Naive thymus-derived CD4-positive, alpha-beta T cell (primary cell): ENCODE data around the gene VDR. TPM values are rescaled to one million over a fixed set of nuclear protein-coding genes. Genes with fewer than 3 reads are reported as not detected.
A peak's percentile ranks its signal among the peaks of the same experiment; 100 is the strongest.

Experiments used
- ATAC-seq: fragments of 150-1000 bp; cut with Tn5 transposase; 2 replicates; pipeline ENCODE4 v1.10.0; 2021; ENCODE audit warnings: mild to moderate bottlenecking, moderate library complexity
- CTCF ChIA-PET: fragments of 350-600 bp; sonication (Branson Sonifier 250); formaldehyde crosslinking; loops from one replicate; lab custom pipeline; 2021; ENCODE audit warnings: antibody characterized with exemption; lab: Charles Lee
- POLR2A ChIA-PET: fragments of 350-600 bp; sonication (Branson Sonifier 250); formaldehyde crosslinking; loops from one replicate; lab custom pipeline; 2021; ENCODE audit warnings: antibody characterized with exemption, inconsistent platforms; lab: Charles Lee
- DNase-seq, 9 donors: peaks; one replicate each; pipeline versions ENCODE4 v3.0.0 to v3.0.0-alpha.2; 2020 to 2022; ENCODE audit warnings: mixed read lengths in 1 of 9
- H3K27ac ChIP-seq: one replicate; pipeline ENCODE4 v1.7.0; 2013; ENCODE audit warnings: mild to moderate bottlenecking, low read depth, low read length, moderate library complexity
- H3K27me3 ChIP-seq, 2 donors: one replicate each; pipeline ENCODE4 v1.7.0; 2013; ENCODE audit warnings: low read length in 2 of 2, mild to moderate bottlenecking in 2 of 2, moderate library complexity in 2 of 2; ENCODE audit not compliant: control insufficient read depth in 2 of 2, insufficient read depth in 2 of 2
- H3K36me3 ChIP-seq, 3 experiments: 1 replicate in 2 of 3; 2 replicates in 1 of 3; pipeline ENCODE4 v1.7.0; 2013; ENCODE audit warnings: low read length in 3 of 3, mild to moderate bottlenecking in 3 of 3, moderate library complexity in 1 of 3; ENCODE audit not compliant: insufficient read depth in 3 of 3, control insufficient read depth in 2 of 3
- H3K4me1 ChIP-seq, 2 donors: one replicate each; pipeline ENCODE4 v1.7.0; 2013; ENCODE audit warnings: low read length in 2 of 2, mild to moderate bottlenecking in 2 of 2, moderate library complexity in 1 of 2; ENCODE audit not compliant: control insufficient read depth in 2 of 2, insufficient read depth in 2 of 2
- H3K4me3 ChIP-seq: 2 replicates; pipeline ENCODE4 v1.7.0; 2013; ENCODE audit warnings: mild to moderate bottlenecking, low read length
- H3K9me3 ChIP-seq, 3 experiments: 1 replicate in 2 of 3; 2 replicates in 1 of 3; pipeline ENCODE4 v1.7.0; 2013; ENCODE audit warnings: low read length in 3 of 3; ENCODE audit not compliant: control insufficient read depth in 2 of 3
- H3K27ac Mint-ChIP-seq, 9 donors: one replicate each; pipeline ENCODE4 v1.8.0; 2020 to 2022; ENCODE audit warnings: mixed read lengths in 9 of 9, mild to moderate bottlenecking in 8 of 9, moderate library complexity in 5 of 9, inconsistent platforms in 2 of 9
- H3K27me3 Mint-ChIP-seq, 5 donors: one replicate each; pipeline ENCODE4 v1.8.0; 2021 to 2022; ENCODE audit warnings: mixed read lengths in 5 of 5, mild to moderate bottlenecking in 1 of 5
- H3K36me3 Mint-ChIP-seq, 5 donors: one replicate each; pipeline ENCODE4 v1.8.0; 2020 to 2022; ENCODE audit warnings: mixed read lengths in 5 of 5, mild to moderate bottlenecking in 3 of 5, inconsistent platforms in 1 of 5
- H3K4me1 Mint-ChIP-seq, 7 donors: one replicate each; pipeline ENCODE4 v1.8.0; 2020 to 2022; ENCODE audit warnings: mixed read lengths in 7 of 7, mild to moderate bottlenecking in 3 of 7, inconsistent platforms in 1 of 7
- H3K4me3 Mint-ChIP-seq, 10 donors: one replicate each; pipeline ENCODE4 v1.8.0; 2020 to 2022; ENCODE audit warnings: mild to moderate bottlenecking in 10 of 10, mixed read lengths in 10 of 10, moderate library complexity in 6 of 10, inconsistent platforms in 2 of 10
- H3K9me3 Mint-ChIP-seq, 11 donors: one replicate each; pipeline ENCODE4 v1.8.0; 2020 to 2022; ENCODE audit warnings: mixed read lengths in 11 of 11, mild to moderate bottlenecking in 4 of 11, inconsistent platforms in 1 of 11, moderate library complexity in 1 of 11
- intact Hi-C, 2 donors: fragments of 100-400 bp; cut with micrococcal nuclease; formaldehyde crosslinking; loops; one replicate each; pipeline ENCODE4 v1.15.1; 2023
- polyA plus RNA-seq, 2 donors: library from polyadenylated mRNA; unstranded; fragments of 300-500 nt; fragmentation: Illumina TruSeq; gene quantifications; one replicate each; pipeline ENCODE4 v1.2.3, GENCODE V29; 2021
- total RNA-seq, 6 experiments: library from RNA in 5 of 6; stranded (reverse) in 5 of 6; gene quantifications; 1 replicate in 5 of 6; 2 replicates in 1 of 6; pipeline ENCODE4 v1.2.3 and lab custom pipeline; 2021 to 2026

VDR gene
- total and polyA plus RNA-seq, 7 experiments from 2014 or later: 0.11 to 82.6 (median 2.5) TPM

DNA sequence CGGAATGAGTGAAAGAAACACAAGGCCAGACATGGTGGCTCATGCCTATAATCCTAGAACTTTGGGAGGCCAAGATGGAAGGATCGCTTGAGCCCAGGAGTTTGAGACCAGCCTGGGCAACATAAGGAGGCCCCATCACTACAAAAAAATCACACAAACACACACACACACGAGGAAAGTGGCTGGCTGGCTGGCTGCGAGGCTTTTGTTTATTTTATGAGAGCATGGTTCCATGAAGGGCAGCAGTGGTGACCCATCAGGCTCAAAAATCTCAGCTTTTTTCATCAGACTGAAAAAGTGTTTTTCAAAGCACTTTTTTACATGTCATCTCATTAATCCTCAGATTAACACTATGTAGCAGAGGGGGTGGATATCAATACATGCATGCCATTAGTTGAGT, 27.7 kb downstream of the VDR start:
- no peak overlapping the region for H3K27ac ChIP-seq
- no peak for DNase-seq
- CTCF ChIA-PET: no interaction called here
- Mint-ChIP-seq H3K27me3 (no peaks in the 10 kb centered on the region), H3K4me1 (peaks cover 4 to 70% (median 10%) of the 10 kb centered on the region in 7 donors), H3K36me3 (peaks cover 0 to 76% (median 6%) of the 10 kb centered on the region in 5 donors), H3K4me3 (peak overlapping the region in 1 of 10 donors; percentile 21), H3K9me3 (peaks cover 0 to 3% (median 0%) of the 10 kb centered on the region in 11 donors), H3K27ac (peak overlapping the region in 1 of 9 donors; percentile 59)
- intact Hi-C loops: no loop called here
- no peaks in the 10 kb centered on the region for H3K36me3 ChIP-seq
- no peaks in the 10 kb centered on the region for H3K9me3 ChIP-seq
- no peak for ATAC-seq
- POLR2A ChIA-PET: no interaction called here
- no peaks in the 10 kb centered on the region for H3K27me3 ChIP-seq
- H3K4me1 ChIP-seq: peaks cover 0 to 6% of the 10 kb centered on the region in 2 donors
- H3K4me3 ChIP-seq: no peak overlapping the region

- Mint-ChIP-seq H3K27me3 (no peaks in the 10 kb centered on the region), H3K27ac (peak overlapping the region in 1 of 9 donors; percentile 63), H3K4me1 (peaks cover 0 to 70% (median 5%) of the 10 kb centered on the region in 7 donors), H3K36me3 (peaks cover 0 to 77% (median 6%) of the 10 kb centered on the region in 5 donors), H3K9me3 (peaks cover 0 to 3% (median 0%) of the 10 kb centered on the region in 11 donors), H3K4me3 (peak overlapping the region in 1 of 10 donors; percentile 41)
- ChIA-PET CTCF (no interaction called here), POLR2A (no interaction called here)
- no peak for ATAC-seq
- no peak overlapping the region for H3K27ac ChIP-seq
- intact Hi-C loops: no loop called here
- H3K36me3 ChIP-seq: no peaks in the 10 kb centered on the region
- no peaks in the 10 kb centered on the region for H3K4me1 ChIP-seq
- no peaks in the 10 kb centered on the region for H3K9me3 ChIP-seq
- no peaks in the 10 kb centered on the region for H3K27me3 ChIP-seq
- H3K4me3 ChIP-seq: no peak overlapping the region
- DNase-seq: no peak
Measured at GRCh38 chr12:47876440-47876960, 28.3 kb downstream of the VDR start.

GRCh38 chr12:47875746-47876439, 28.9 kb downstream of the VDR start:
- intact Hi-C loops: no loop called here
- H3K27me3 Mint-ChIP-seq: no peaks in the 10 kb centered on the region

DNA sequence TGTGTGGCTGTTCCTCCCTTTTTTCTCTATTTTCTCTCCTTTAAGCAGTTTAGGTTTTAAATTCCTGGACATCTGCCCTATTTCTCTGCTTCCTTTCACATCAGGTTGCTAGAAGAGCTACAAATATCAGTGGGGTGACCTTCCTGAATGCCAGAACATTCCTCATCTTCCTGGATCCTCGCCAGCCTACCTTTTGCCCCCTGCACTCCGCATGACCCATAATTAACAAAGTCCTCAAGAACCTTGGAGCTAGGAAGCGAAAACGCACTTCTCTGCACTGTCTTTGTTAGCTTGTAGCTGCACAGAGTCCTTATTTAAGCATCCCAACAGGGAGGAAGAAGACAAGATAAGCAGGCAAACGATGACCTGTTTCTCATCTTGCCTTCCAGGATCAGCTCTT, 30.5 kb downstream of the VDR start:
- Histone ChIP-seq H3K4me1 (no peaks in the 10 kb centered on the region), H3K27ac (no peak overlapping the region), H3K36me3 (no peaks in the 10 kb centered on the region), H3K4me3 (no peak overlapping the region), H3K27me3 (no peaks in the 10 kb centered on the region), H3K9me3 (no peaks in the 10 kb centered on the region)
- peaks cover 0 to 76% (median 0%) of the 10 kb centered on the region in 7 donors for H3K4me1 Mint-ChIP-seq
- H3K36me3 Mint-ChIP-seq: peaks cover 0 to 79% (median 6%) of the 10 kb centered on the region in 5 donors
- ATAC-seq (no peak), DNase-seq (no peak)
- H3K27me3 Mint-ChIP-seq: no peaks in the 10 kb centered on the region
- peaks cover 0 to 3% (median 0%) of the 10 kb centered on the region in 11 donors for H3K9me3 Mint-ChIP-seq
- H3K27ac Mint-ChIP-seq: peak overlapping the region in 1 of 9 donors; percentile 24
- no peak overlapping the region for H3K4me3 Mint-ChIP-seq
- ChIA-PET CTCF (interaction anchor here (1.3 kb wide), 1 partner anchor 9 kb away, joined by 4 read pairs; no protein-coding TSS in a partner anchor), POLR2A (interaction anchor here (1.5 to 2.1 kb wide), 2 partner anchors 9 to 13 kb away, joined by 6 to 10 read pairs; no protein-coding TSS in a partner anchor)
- intact Hi-C loops: no loop called here

More at GRCh38 chr12:47875746-47876439, 28.9 kb downstream of the VDR start:
- peak overlapping the region in 1 of 10 donors; percentile 41 for H3K4me3 Mint-ChIP-seq
- Histone ChIP-seq H3K4me1 (no peaks in the 10 kb centered on the region), H3K27ac (no peak overlapping the region), H3K36me3 (no peaks in the 10 kb centered on the region), H3K4me3 (no peak overlapping the region), H3K9me3 (no peaks in the 10 kb centered on the region), H3K27me3 (no peaks in the 10 kb centered on the region)
- ATAC-seq: no peak
- H3K27ac Mint-ChIP-seq: peak overlapping the region in 1 of 9 donors; percentile 63
- H3K4me1 Mint-ChIP-seq: peaks cover 0 to 72% (median under 1%) of the 10 kb centered on the region in 7 donors
- peaks cover 0 to 3% (median 0%) of the 10 kb centered on the region in 11 donors for H3K9me3 Mint-ChIP-seq
- H3K36me3 Mint-ChIP-seq: peaks cover 0 to 77% (median 6%) of the 10 kb centered on the region in 5 donors
- DNase-seq: no peak
- POLR2A ChIA-PET: interaction anchor here (2.1 kb wide), 1 partner anchor 8 kb away, joined by 10 read pairs; no protein-coding TSS in a partner anchor
- CTCF ChIA-PET: no interaction called here

DNA sequence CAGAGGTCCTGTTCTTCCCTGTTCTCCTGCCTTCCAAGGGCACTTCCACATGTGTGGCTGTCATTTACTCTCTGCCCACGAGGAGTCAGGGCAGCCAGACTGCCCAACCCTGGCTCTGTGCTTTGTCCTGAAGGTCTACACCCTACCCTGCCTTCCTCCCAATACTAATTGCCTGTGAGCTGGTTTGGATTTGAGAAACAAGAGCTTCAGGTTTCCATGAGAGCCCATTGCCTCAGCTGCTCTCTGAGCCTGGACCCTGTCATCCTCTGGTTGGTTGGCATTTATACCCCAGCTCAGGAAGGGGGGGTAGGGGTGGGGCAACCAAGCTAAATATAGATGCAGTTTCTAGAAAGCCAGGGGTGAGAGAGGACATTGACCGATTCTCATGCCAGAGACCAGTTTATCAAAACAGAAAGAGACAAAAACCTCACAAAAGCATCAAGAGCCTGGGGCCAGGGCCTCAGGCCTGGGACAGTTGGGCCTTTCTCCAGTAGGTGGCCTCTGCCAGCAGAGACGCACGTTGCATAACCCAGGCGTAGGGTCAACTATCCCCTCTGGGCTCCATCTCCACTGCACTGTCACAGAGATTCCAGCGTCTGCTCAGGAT, 34.5 kb downstream of the VDR start:
- no peaks in the 10 kb centered on the region for H3K9me3 ChIP-seq
- H3K27ac Mint-ChIP-seq: peak overlapping the region in 1 of 9 donors; percentile 84
- H3K36me3 ChIP-seq: no peaks in the 10 kb centered on the region
- peaks cover 0 to 1% (median 0%) of the 10 kb centered on the region in 11 donors for H3K9me3 Mint-ChIP-seq
- ChIA-PET CTCF (interaction anchor here (0.7 to 1.7 kb wide), 5 partner anchors 31 to 126 kb away, joined by 3 to 7 read pairs (median 4); partner anchors contain the start of gene VDR), POLR2A (no interaction called here)
- peaks cover 0 to 60% (median 0%) of the 10 kb centered on the region in 5 donors for H3K36me3 Mint-ChIP-seq
- intact Hi-C loops: loop anchor here (1.0 to 2.0 kb wide), 2 partner anchors 35 to 93 kb away; partner anchors contain the start of genes TMEM106C (in 1 of the 2) and VDR (in 1 of the 2)
- DNase-seq (no peak), ATAC-seq (peak; percentile 51)
- H3K4me1 Mint-ChIP-seq: peaks cover 0 to 85% (median 0%) of the 10 kb centered on the region in 7 donors
- H3K4me3 Mint-ChIP-seq: peak overlapping the region in 1 of 10 donors; percentile 49
- no peak overlapping the region for H3K27ac ChIP-seq
- H3K27me3 Mint-ChIP-seq: no peaks in the 10 kb centered on the region
- no peak overlapping the region for H3K4me3 ChIP-seq
- no peaks in the 10 kb centered on the region for H3K27me3 ChIP-seq
- H3K4me1 ChIP-seq: no peaks in the 10 kb centered on the region

DNA sequence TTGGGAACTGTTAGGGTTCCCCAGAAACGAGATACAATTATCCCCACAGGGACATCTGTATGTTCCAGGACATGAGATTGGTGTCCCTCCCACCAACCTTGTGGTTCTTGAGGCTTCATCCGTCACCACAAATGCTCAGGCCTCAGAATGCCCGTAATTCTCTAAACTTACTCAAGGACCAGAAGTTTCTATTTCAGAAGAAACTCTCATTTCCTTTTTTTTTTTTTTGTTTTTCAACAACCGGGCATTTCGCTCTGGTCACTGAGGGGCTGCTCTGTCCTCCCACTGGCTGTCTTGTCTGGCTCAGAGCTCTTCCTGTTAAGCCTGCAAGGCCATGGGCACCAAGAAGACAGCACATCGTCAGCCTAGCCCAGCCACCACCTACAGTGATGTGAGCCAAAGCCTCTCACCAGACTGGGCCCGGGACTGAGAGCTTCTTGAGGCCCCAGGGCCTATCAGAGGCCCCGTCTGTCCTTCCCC, 36.2 kb downstream of the VDR start:
- Mint-ChIP-seq H3K4me3 (peak overlapping the region in 1 of 10 donors; percentile 74), H3K9me3 (no peaks in the 10 kb centered on the region), H3K27me3 (no peaks in the 10 kb centered on the region), H3K36me3 (peaks cover 0 to 53% (median 0%) of the 10 kb centered on the region in 5 donors), H3K27ac (peak overlapping the region in 3 of 9 donors; percentile 26 to 90 (median 65)), H3K4me1 (peaks cover 0 to 89% (median 0%) of the 10 kb centered on the region in 7 donors)
- no peaks in the 10 kb centered on the region for H3K27me3 ChIP-seq
- no peak for DNase-seq
- no peaks in the 10 kb centered on the region for H3K36me3 ChIP-seq
- CTCF ChIA-PET: interaction anchor here (0.7 kb wide), 1 partner anchor 89 kb away, joined by 4 read pairs; no protein-coding TSS in a partner anchor
- no peaks in the 10 kb centered on the region for H3K4me1 ChIP-seq
- POLR2A ChIA-PET: no interaction called here
- intact Hi-C loops: no loop called here
- H3K9me3 ChIP-seq: no peaks in the 10 kb centered on the region
- ATAC-seq: peak; percentile 27
- H3K27ac ChIP-seq: no peak overlapping the region
- no peak overlapping the region for H3K4me3 ChIP-seq
